Gastrocnemius medialis (tissue), 4 donors: ENCODE results near the gene PTH1R.

Source experiments
- POLR2A ChIP-seq, 2 donors: fragments of 450-650 bp; IDR thresholded peaks; one replicate each; pipeline ENCODE4 v1.6.1; 2017; ENCODE audit warnings: antibody characterized with exemption in 2 of 2, mild to moderate bottlenecking in 2 of 2, moderate library complexity in 2 of 2
- TF ChIP-seq, protein P1 (sequence below), 5 experiments: fragments of 450-650 bp in 3 of 5; fragments of 200-600 bp in 2 of 5; sonication (generic) in 2 of 5; IDR thresholded peaks in 4 of 5; conservative IDR thresholded peaks in 1 of 5; 1 replicate in 4 of 5; 2 replicates in 1 of 5; pipeline ENCODE4 v1.5.1; 2016 to 2019; ENCODE audit warnings: antibody characterized with exemption in 5 of 5, mild to moderate bottlenecking in 3 of 5, moderate library complexity in 3 of 5

DNA sequence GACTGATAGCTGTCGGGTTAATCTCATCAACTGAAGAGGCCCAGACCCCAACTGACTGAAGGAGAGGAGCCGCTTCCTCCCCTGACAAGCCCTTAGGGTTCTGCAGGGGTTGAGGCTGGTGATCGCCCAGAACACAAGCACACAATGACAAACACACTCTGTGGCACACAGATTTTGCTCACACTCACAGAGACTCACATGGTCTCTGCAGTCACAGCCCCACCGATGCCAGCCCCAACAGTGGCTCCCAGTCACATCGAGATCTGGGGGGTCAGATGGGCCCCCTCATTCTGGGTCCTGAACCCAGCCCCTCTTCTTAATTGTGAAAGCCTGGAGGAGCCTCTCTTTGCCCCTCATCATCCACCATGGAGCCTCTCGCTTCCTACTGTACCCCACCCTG lies 16.7 kb downstream of the PTH1R start:
- TF ChIP-seq, protein P1, sequence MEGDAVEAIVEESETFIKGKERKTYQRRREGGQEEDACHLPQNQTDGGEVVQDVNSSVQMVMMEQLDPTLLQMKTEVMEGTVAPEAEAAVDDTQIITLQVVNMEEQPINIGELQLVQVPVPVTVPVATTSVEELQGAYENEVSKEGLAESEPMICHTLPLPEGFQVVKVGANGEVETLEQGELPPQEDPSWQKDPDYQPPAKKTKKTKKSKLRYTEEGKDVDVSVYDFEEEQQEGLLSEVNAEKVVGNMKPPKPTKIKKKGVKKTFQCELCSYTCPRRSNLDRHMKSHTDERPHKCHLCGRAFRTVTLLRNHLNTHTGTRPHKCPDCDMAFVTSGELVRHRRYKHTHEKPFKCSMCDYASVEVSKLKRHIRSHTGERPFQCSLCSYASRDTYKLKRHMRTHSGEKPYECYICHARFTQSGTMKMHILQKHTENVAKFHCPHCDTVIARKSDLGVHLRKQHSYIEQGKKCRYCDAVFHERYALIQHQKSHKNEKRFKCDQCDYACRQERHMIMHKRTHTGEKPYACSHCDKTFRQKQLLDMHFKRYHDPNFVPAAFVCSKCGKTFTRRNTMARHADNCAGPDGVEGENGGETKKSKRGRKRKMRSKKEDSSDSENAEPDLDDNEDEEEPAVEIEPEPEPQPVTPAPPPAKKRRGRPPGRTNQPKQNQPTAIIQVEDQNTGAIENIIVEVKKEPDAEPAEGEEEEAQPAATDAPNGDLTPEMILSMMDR (IDR thresholded peaks at IDR 0.05 in 4 of 5, conservative IDR thresholded peaks at IDR 0.05 in 1 of 5), result no peak
- TF ChIP-seq POLR2A (IDR thresholded peaks at IDR 0.05), result no peak
